GM12878 (cell line): ENCODE measurements around the gene SEC31A. TPM values are rescaled to one million over a fixed set of nuclear protein-coding genes. Genes with fewer than 3 reads are reported as not detected.

Source experiments
- ATAC-seq: fragments of 200-7000 bp; cut with Tn5 transposase; 3 replicates; pipeline ENCODE4 v1.9.1; 2020; ENCODE audit warnings: mild to moderate bottlenecking, moderate library complexity
- BruUV-seq: library from RNA; stranded (reverse); fragments of 400-500 nt; replicated peaks from 2 replicates; lab custom pipeline; 2021; lab: Mats Ljungman, UMichigan
- CTCF ChIA-PET: fragments of 300-600 bp; sonication (Branson Sonifier 250); formaldehyde crosslinking; extraction: SDS; loops from one replicate; lab custom pipeline; 2021; ENCODE audit warnings: inconsistent platforms; lab: Yijun Ruan, JAX
- POLR2A ChIA-PET: fragments of 350-600 bp; formaldehyde crosslinking; extraction: SDS; loops from one replicate; lab custom pipeline; 2021; ENCODE audit warnings: inconsistent platforms; lab: Charles Lee
- RAD21 ChIA-PET: fragments of 300-600 bp; sonication (Branson Sonifier 250); formaldehyde crosslinking; loops from one replicate; lab custom pipeline; 2023; ENCODE audit warnings: antibody characterized with exemption; ENCODE audit not compliant: unreplicated experiment; lab: Charles Lee
- SMC1A ChIA-PET: fragments of 300-600 bp; sonication (Branson Sonifier 250); formaldehyde crosslinking; loops from one replicate; lab custom pipeline; 2023; ENCODE audit not compliant: unreplicated experiment, uncharacterized antibody; lab: Charles Lee
- DNase-seq: peaks from one replicate; pipeline ENCODE4 v3.0.0-alpha.2; 2011; ENCODE audit warnings: low read depth, low spot score
- FAIRE-seq: peaks from 3 replicates; lab custom pipeline; 2011; peaks lifted over from hg19 to GRCh38; lab: Jason Lieb, UNC
- H2AFZ ChIP-seq: 2 replicates; pipeline ENCODE4 v1.6.0; 2011; ENCODE audit warnings: low read depth, low read length, control low read depth; ENCODE audit not compliant: control insufficient read depth
- H3K27ac ChIP-seq: 2 replicates; pipeline ENCODE4 v1.5.1; 2011; ENCODE audit warnings: control low read depth; ENCODE audit not compliant: control insufficient read depth, insufficient read depth
- H3K27me3 ChIP-seq, 2 experiments: replicated peaks in 1 of 2; 2 replicates each; pipeline versions ENCODE4 v1.6.0 to v1.6.1; 2011; ENCODE audit warnings: low read length in 1 of 2; ENCODE audit not compliant: control insufficient read depth in 2 of 2, insufficient read depth in 2 of 2
- H3K36me3 ChIP-seq, 2 experiments: 2 replicates each; pipeline ENCODE4 v1.5.1; 2011; ENCODE audit warnings: low read length in 1 of 2; ENCODE audit not compliant: control insufficient read depth in 2 of 2, insufficient read depth in 2 of 2
- H3K4me1 ChIP-seq: 2 replicates; pipeline ENCODE4 v1.6.1; 2011; ENCODE audit warnings: mild to moderate bottlenecking, low read length, moderate library complexity, mixed read lengths; ENCODE audit not compliant: control insufficient read depth, insufficient read depth
- H3K4me2 ChIP-seq: 2 replicates; pipeline ENCODE4 v1.6.0; 2011; ENCODE audit warnings: control low read depth; ENCODE audit not compliant: control insufficient read depth, insufficient read depth
- H3K4me3 ChIP-seq: fragments of 200-600 bp; sonication (generic); 2 replicates; pipeline ENCODE4 v1.5.1; 2016
- H3K79me2 ChIP-seq: 2 replicates; pipeline ENCODE4 v1.6.0; 2011; ENCODE audit warnings: low read length; ENCODE audit not compliant: control insufficient read depth, insufficient read depth
- H3K9ac ChIP-seq: 2 replicates; pipeline ENCODE4 v1.8.0; 2011; ENCODE audit warnings: low read length, control low read depth, mixed read lengths; ENCODE audit not compliant: control insufficient read depth, insufficient read depth
- H3K9me3 ChIP-seq: replicated peaks from 3 replicates; pipeline ENCODE4 v1.5.1; 2011; ENCODE audit warnings: mild to moderate bottlenecking, low read length; ENCODE audit not compliant: control insufficient read depth, insufficient read depth
- H4K20me1 ChIP-seq: 2 replicates; pipeline ENCODE4 v1.6.0; 2011; ENCODE audit not compliant: control insufficient read depth, insufficient read depth
- CHD4 ChIP-seq: fragments of 200-600 bp; sonication (generic); IDR thresholded peaks from 2 replicates; pipeline ENCODE4 v1.6.1; 2016; ENCODE audit warnings: mild to moderate bottlenecking
- CREM ChIP-seq: IDR thresholded peaks from 2 replicates; pipeline ENCODE4 v1.6.1; 2014; ENCODE audit warnings: antibody characterized with exemption, low read depth
- GABPA ChIP-seq: IDR thresholded peaks from 2 replicates; pipeline ENCODE4 v1.6.1; 2014; ENCODE audit warnings: antibody characterized with exemption, low read depth, mild to moderate bottlenecking, inconsistent platforms
- HDAC2 ChIP-seq: fragments of 200-600 bp; sonication (generic); IDR thresholded peaks from 2 replicates; pipeline ENCODE4 v1.6.1; 2017
- MAX ChIP-seq: IDR thresholded peaks from 2 replicates; pipeline ENCODE4 v1.6.1; 2012; ENCODE audit warnings: low read depth, low read length, improper control_type of control experiment
- NRF1 ChIP-seq: conservative IDR thresholded peaks from 2 replicates; pipeline ENCODE4 v1.6.1; 2011; ENCODE audit warnings: mild to moderate bottlenecking, low read depth, low read length, improper control_type of control experiment
- PAX8 ChIP-seq: fragments of 450-650 bp; IDR thresholded peaks from 2 replicates; pipeline ENCODE4 v1.6.1; 2017; ENCODE audit warnings: mild to moderate bottlenecking, moderate library complexity
- POLR2A ChIP-seq: IDR thresholded peaks from 2 replicates; pipeline ENCODE4 v1.6.1; 2011; ENCODE audit warnings: low read depth, mild to moderate bottlenecking, low read length
- SIN3A ChIP-seq: IDR thresholded peaks from 2 replicates; pipeline ENCODE4 v1.6.1; 2012; ENCODE audit warnings: low read depth, low read length, improper control_type of control experiment
- SREBF2 ChIP-seq: IDR thresholded peaks from 2 replicates; pipeline ENCODE4 v1.6.1; 2012; ENCODE audit warnings: mild to moderate bottlenecking, low read length
- STAT1 ChIP-seq: fragments of 450-650 bp; conservative IDR thresholded peaks from 2 replicates; pipeline ENCODE4 v1.6.1; 2014; ENCODE audit warnings: antibody characterized with exemption, mild to moderate bottlenecking
- SUZ12 ChIP-seq: fragments of 200-600 bp; sonication (generic); IDR thresholded peaks from one replicate; pipeline ENCODE4 v1.6.1; 2018; ENCODE audit warnings: antibody characterized with exemption, mild to moderate bottlenecking; ENCODE audit not compliant: unreplicated experiment
- TAF1 ChIP-seq: IDR thresholded peaks from 2 replicates; pipeline ENCODE4 v1.6.1; 2011; ENCODE audit warnings: mild to moderate bottlenecking, low read depth, low read length, borderline replicate concordance
- TCF3 ChIP-seq: IDR thresholded peaks from 2 replicates; pipeline ENCODE4 v1.6.1; 2012; ENCODE audit warnings: low read depth, mild to moderate bottlenecking, low read length, borderline replicate concordance; ENCODE audit not compliant: insufficient read depth
- USF2 ChIP-seq: IDR thresholded peaks from 2 replicates; pipeline ENCODE4 v1.6.1; 2011; ENCODE audit warnings: low read depth, low read length, improper control_type of control experiment, borderline replicate concordance
- YY1 ChIP-seq: IDR thresholded peaks from 2 replicates; pipeline ENCODE4 v1.6.1; 2011; ENCODE audit warnings: low read depth, mild to moderate bottlenecking, low read length
- WGBS: methylation state at CpG from one replicate; pipeline ENCODE4 v1.1.6; 2016; ENCODE audit warnings: low lambda C conversion rate; ENCODE audit not compliant: insufficient replicate concordance, insufficient coverage; ENCODE audit errors: missing lambda C conversion rate; 5-methylcytosine and 5-hydroxymethylcytosine counted together
- in situ Hi-C: fragments of 300-500 bp; cut with MboI; formaldehyde crosslinking; loops from 9 replicates; pipeline ENCODE4 v1.14.3; 2018; ENCODE audit warnings: mixed read lengths
- intact Hi-C: fragments of 100-400 bp; cut with micrococcal nuclease; formaldehyde crosslinking; loops from one replicate; pipeline ENCODE4 v1.14.2; 2022; ENCODE audit not compliant: unreplicated experiment
- polyA plus RNA-seq, 11 experiments: library from polyadenylated mRNA; depleted of rRNA in 4 of 11; unstranded in 6 of 11; stranded (reverse) in 5 of 11; fragments of >200 nt; fragmentation: Nextera tagmentation in 4 of 11; fragmentation: Illumina TruSeq in 1 of 11; extraction: Ambion mirVana in 4 of 11; extraction: Trizol in 1 of 11; gene quantifications; 1 replicate in 1 of 11; 2 replicates in 10 of 11; pipeline versions ENCODE4 v1.2.1 to v1.2.3, GENCODE V29; 2011 to 2016; ENCODE audit warnings: inconsistent platforms in 2 of 11, missing spikeins in 2 of 11, low read depth in 1 of 11
- total RNA-seq, 4 experiments: library from RNA; depleted of rRNA in 3 of 4; stranded (reverse); fragments of >200 nt in 3 of 4; fragmentation: Illumina TruSeq in 1 of 4; extraction: Trizol in 1 of 4; gene quantifications; 2 replicates each; pipeline versions ENCODE4 v1.2.1 to v1.2.3, GENCODE V29; 2013 to 2021

SEC31A gene
- total and polyA plus RNA-seq, 10 of the 15 experiments (the other 5 are each of a cell fraction or from before 2014, with no cell fraction given): 74.6 to 171 (median 129) TPM

GRCh38 chr4:82839624-82840023 is 51.3 kb downstream of the SEC31A start:
- H3K79me2 ChIP-seq: no peaks in the 10 kb centered on the region
- SMC1A ChIA-PET: no interaction called here
- POLR2A ChIA-PET: no interaction called here
- no peak for DNase-seq
- no peak for TF ChIP-seq NRF1
- no peak for TF ChIP-seq PAX8
- no peak for TF ChIP-seq SUZ12
- TF ChIP-seq SIN3A: no peak
- no peak for TF ChIP-seq USF2
- no peak for TF ChIP-seq POLR2A
- TF ChIP-seq SREBF2: no peak
- no peak for TF ChIP-seq MAX
- TF ChIP-seq STAT1: no peak
- TF ChIP-seq HDAC2: no peak
- TF ChIP-seq TCF3: no peak
- no peak for TF ChIP-seq TAF1
- TF ChIP-seq CHD4: no peak
- no peak for TF ChIP-seq GABPA
- TF ChIP-seq YY1: no peak
- no peak for TF ChIP-seq CREM
- WGBS: 97% methylated on average over 1 of the region's 1 CpG
- H3K9me3 ChIP-seq: no peaks in the 10 kb centered on the region
- no peak overlapping the region for H3K4me2 ChIP-seq
- TSS peak; percentile 4 for BruUV-seq
- H3K4me3 ChIP-seq: no peak overlapping the region
- H3K4me1 ChIP-seq: no peaks in the 10 kb centered on the region
- peaks cover 3 to 29% of the 10 kb centered on the region in 2 experiments for H3K36me3 ChIP-seq
- intact Hi-C loops (no loop called here), in situ Hi-C loops (no loop called here)
- no peak overlapping the region for H3K9ac ChIP-seq
- CTCF ChIA-PET: interaction anchor here (1.0 kb wide), 1 partner anchor 145 kb away, joined by 3 read pairs; no protein-coding TSS in a partner anchor
- ATAC-seq: no peak
- RAD21 ChIA-PET: no interaction called here
- no peak overlapping the region for H2AFZ ChIP-seq
- H3K27me3 ChIP-seq: no peaks in the 10 kb centered on the region
- H3K27ac ChIP-seq: no peak overlapping the region
- no peak for FAIRE-seq
- H4K20me1 ChIP-seq: no peaks in the 10 kb centered on the region
